OCI-LY7 (cell line): ENCODE data around the gene SKOR2. TPM values are rescaled to one million over a fixed set of nuclear protein-coding genes. Genes with fewer than 3 reads are reported as not detected.

Source experiments
- BruUV-seq: library from RNA; stranded (reverse); fragments of 400-500 nt; replicated peaks from 2 replicates; lab custom pipeline; 2021; lab: Mats Ljungman, UMichigan
- CTCF ChIA-PET: fragments of 300-600 bp; sonication (Branson Sonifier 250); formaldehyde crosslinking; loops from one replicate; lab custom pipeline; 2022; ENCODE audit warnings: antibody characterized with exemption; ENCODE audit not compliant: unreplicated experiment; lab: Charles Lee
- POLR2A ChIA-PET: fragments of 300-600 bp; sonication (Branson Sonifier 250); formaldehyde crosslinking; loops from one replicate; lab custom pipeline; 2022; ENCODE audit warnings: antibody characterized with exemption; lab: Charles Lee
- DNase-seq: peaks from one replicate; pipeline ENCODE4 v3.0.0-alpha.2; 2015; ENCODE audit warnings: low spot score
- H2AFZ ChIP-seq: fragments of 200-600 bp; sonication (generic), shearing (Covaris generic); 2 replicates; pipeline ENCODE4 v1.6.1; 2014; ENCODE audit warnings: mild to moderate bottlenecking, antibody characterized with exemption, low read length, moderate library complexity
- H3K27ac ChIP-seq: fragments of 200-600 bp; sonication (generic); 2 replicates; pipeline ENCODE4 v1.5.1; 2014; ENCODE audit warnings: mixed run types, low read depth, mild to moderate bottlenecking, moderate library complexity, low read length, inconsistent platforms; ENCODE audit not compliant: poor library complexity, severe bottlenecking
- H3K36me3 ChIP-seq: fragments of 200-600 bp; sonication (generic); 2 replicates; pipeline ENCODE4 v1.6.1; 2014; ENCODE audit warnings: mild to moderate bottlenecking, antibody characterized with exemption, low read length, moderate library complexity, mixed read lengths; ENCODE audit not compliant: insufficient read depth
- H3K4me1 ChIP-seq: fragments of 200-600 bp; sonication (generic); 2 replicates; pipeline ENCODE4 v1.5.1; 2014; ENCODE audit warnings: mild to moderate bottlenecking, low read length; ENCODE audit not compliant: insufficient read depth, poor library complexity, severe bottlenecking
- H3K4me2 ChIP-seq: fragments of 200-600 bp; sonication (generic); 2 replicates; pipeline ENCODE4 v1.6.1; 2014; ENCODE audit warnings: mild to moderate bottlenecking, low read length
- H3K4me3 ChIP-seq: fragments of 200-600 bp; sonication (generic); 2 replicates; pipeline ENCODE4 v1.5.1; 2014; ENCODE audit warnings: mild to moderate bottlenecking, low read depth, low read length; ENCODE audit not compliant: poor library complexity, severe bottlenecking
- H3K79me2 ChIP-seq: fragments of 200-600 bp; sonication (generic); 2 replicates; pipeline ENCODE4 v1.6.1; 2016; ENCODE audit warnings: low read depth, mild to moderate bottlenecking, low read length, moderate library complexity, mixed read lengths; ENCODE audit not compliant: insufficient read depth
- H3K9me2 ChIP-seq: fragments of 200-600 bp; sonication (generic); 2 replicates; pipeline ENCODE4 v1.6.1; 2016; ENCODE audit warnings: mild to moderate bottlenecking, low read length, mixed read lengths; ENCODE audit not compliant: insufficient read depth
- H3K9me3 ChIP-seq: fragments of 200-600 bp; sonication (generic); 2 replicates; pipeline ENCODE4 v1.6.1; 2014; ENCODE audit warnings: mild to moderate bottlenecking, mixed run types, low read length, mixed read lengths
- H4K20me1 ChIP-seq: fragments of 200-600 bp; sonication (generic); 2 replicates; pipeline ENCODE4 v1.6.1; 2014; ENCODE audit warnings: mild to moderate bottlenecking, antibody characterized with exemption, low read length, moderate library complexity, mixed read lengths; ENCODE audit not compliant: insufficient read depth
- CTCF ChIP-seq: fragments of 200-600 bp; sonication (generic); conservative IDR thresholded peaks from 2 replicates; pipeline ENCODE4 v1.5.1; 2014; ENCODE audit warnings: mild to moderate bottlenecking, antibody characterized with exemption, low read length, moderate library complexity, mixed read lengths
- EZH2phosphoT487 ChIP-seq: fragments of 200-600 bp; sonication (generic); IDR thresholded peaks from 2 replicates; pipeline ENCODE4 v1.6.1; 2018; ENCODE audit warnings: low read depth, borderline replicate concordance, mild to moderate bottlenecking, mixed run types, antibody characterized with exemption, low read length, moderate library complexity, mixed read lengths
- intact Hi-C: fragments of 100-400 bp; cut with micrococcal nuclease; formaldehyde crosslinking; loops from one replicate; pipeline ENCODE4 v1.10.0; 2022; ENCODE audit not compliant: unreplicated experiment
- total RNA-seq, 2 experiments: library from RNA; depleted of rRNA in 1 of 2; stranded (reverse); fragments of >200 nt in 1 of 2; shearing (Covaris generic) in 1 of 2; gene quantifications; 2 replicates each; pipeline ENCODE4 v1.2.3, GENCODE V29; 2014 to 2022

SKOR2 gene
- total RNA-seq, 2 experiments from 2014 or later: not detected

- no peaks in the 10 kb centered on the region for H3K9me3 ChIP-seq
- H3K4me1 ChIP-seq: no peaks in the 10 kb centered on the region
- H3K36me3 ChIP-seq: no peaks in the 10 kb centered on the region
- no TSS peak for BruUV-seq
- H3K79me2 ChIP-seq: no peaks in the 10 kb centered on the region
- ChIA-PET POLR2A (no interaction called here), CTCF (no interaction called here)
- intact Hi-C loops: no loop called here
- no peak overlapping the region for H2AFZ ChIP-seq
- no peak overlapping the region for H3K4me2 ChIP-seq
- no peaks in the 10 kb centered on the region for H4K20me1 ChIP-seq
- TF ChIP-seq CTCF (no peak), EZH2phosphoT487 (no peak)
- no peak for DNase-seq
- no peak overlapping the region for H3K27ac ChIP-seq
- H3K4me3 ChIP-seq: no peak overlapping the region
- H3K9me2 ChIP-seq: no peaks in the 10 kb centered on the region
Observed at GRCh38 chr18:47226660-47227059, 24.8 kb downstream of the SKOR2 start.

GRCh38 chr18:47215554-47216138, 35.8 kb downstream of the SKOR2 start:
- CTCF ChIA-PET: no interaction called here
- Histone ChIP-seq H3K4me3 (no peak overlapping the region), H2AFZ (no peak overlapping the region), H3K27ac (no peak overlapping the region), H3K4me1 (no peaks in the 10 kb centered on the region), H3K9me2 (no peaks in the 10 kb centered on the region), H3K9me3 (no peaks in the 10 kb centered on the region), H4K20me1 (no peaks in the 10 kb centered on the region), H3K4me2 (no peak overlapping the region), H3K79me2 (no peaks in the 10 kb centered on the region), H3K36me3 (no peaks in the 10 kb centered on the region)
- TF ChIP-seq EZH2phosphoT487 (no peak), CTCF (peak; percentile 68)
- DNase-seq: peak; percentile 26
- POLR2A ChIA-PET: no interaction called here
- intact Hi-C loops: loop anchor here (1.0 kb wide), 1 partner anchor 539 kb away; no protein-coding TSS in a partner anchor
- BruUV-seq: no TSS peak

- no peaks in the 10 kb centered on the region for H3K36me3 ChIP-seq
- BruUV-seq: no TSS peak
- H3K27ac ChIP-seq: no peak overlapping the region
- intact Hi-C loops: loop anchor here (5.0 kb wide), 1 partner anchor 157 kb away; no protein-coding TSS in a partner anchor
- H3K79me2 ChIP-seq: no peaks in the 10 kb centered on the region
- ChIA-PET CTCF (no interaction called here), POLR2A (no interaction called here)
- H4K20me1 ChIP-seq: no peaks in the 10 kb centered on the region
- no peaks in the 10 kb centered on the region for H3K9me3 ChIP-seq
- no peak for DNase-seq
- TF ChIP-seq EZH2phosphoT487 (no peak), CTCF (no peak)
- no peak overlapping the region for H3K4me3 ChIP-seq
- no peaks in the 10 kb centered on the region for H3K4me1 ChIP-seq
- H3K4me2 ChIP-seq: no peak overlapping the region
- no peak overlapping the region for H2AFZ ChIP-seq
- no peaks in the 10 kb centered on the region for H3K9me2 ChIP-seq
Observed at GRCh38 chr18:47209171-47209570, 42.3 kb downstream of the SKOR2 start.
